K562 (cell line): ENCODE results near the gene PLSCR3. TPM values are rescaled to one million over a fixed set of nuclear protein-coding genes. Genes with fewer than 3 reads are reported as not detected.

Experiments used
- EHMT2 ChIP-seq: fragments of 450-650 bp; IDR thresholded peaks from 2 replicates; pipeline ENCODE4 v1.6.1; 2018; ENCODE audit warnings: antibody characterized with exemption
- MIER1 ChIP-seq: fragments of 450-650 bp; IDR thresholded peaks from 2 replicates; pipeline ENCODE4 v1.6.1; 2016; ENCODE audit warnings: antibody characterized with exemption, mild to moderate bottlenecking, low read depth
- polyA plus RNA-seq, 8 experiments: library from polyadenylated mRNA; depleted of rRNA in 4 of 8; stranded (reverse) in 5 of 8; unstranded in 3 of 8; fragments of >200 nt; fragmentation: Nextera tagmentation in 2 of 8; fragmentation: Illumina TruSeq in 1 of 8; extraction: Ambion mirVana in 2 of 8; extraction: Trizol in 1 of 8; gene quantifications; 2 replicates each; pipeline versions ENCODE4 v1.2.1 to v1.2.3, GENCODE V29; 2011 to 2014; ENCODE audit warnings: inconsistent platforms in 1 of 8, missing spikeins in 1 of 8
- total RNA-seq, 7 experiments: library from RNA; depleted of rRNA in 6 of 7; stranded (reverse); fragments of >200 nt in 6 of 7; fragmentation: Illumina TruSeq in 2 of 7; extraction: Trizol in 2 of 7; gene quantifications; 2 replicates each; pipeline versions ENCODE4 v1.2.1 to v1.2.3, GENCODE V29; 2011 to 2021; ENCODE audit warnings: low replicate concordance in 1 of 7
- TF ChIP-seq, protein P1 (sequence below), 2 experiments: fragments of 450-650 bp; IDR thresholded peaks; 2 replicates each; pipeline ENCODE4 v1.6.1; 2016; ENCODE audit warnings: mild to moderate bottlenecking in 2 of 2, borderline replicate concordance in 1 of 2, low read depth in 1 of 2, moderate library complexity in 1 of 2

PLSCR3 gene
- total and polyA plus RNA-seq, 9 of the 15 experiments (the other 6 are each of a cell fraction or from before 2014, with no cell fraction given): 3.2 to 16.8 (median 4.5) TPM

DNA sequence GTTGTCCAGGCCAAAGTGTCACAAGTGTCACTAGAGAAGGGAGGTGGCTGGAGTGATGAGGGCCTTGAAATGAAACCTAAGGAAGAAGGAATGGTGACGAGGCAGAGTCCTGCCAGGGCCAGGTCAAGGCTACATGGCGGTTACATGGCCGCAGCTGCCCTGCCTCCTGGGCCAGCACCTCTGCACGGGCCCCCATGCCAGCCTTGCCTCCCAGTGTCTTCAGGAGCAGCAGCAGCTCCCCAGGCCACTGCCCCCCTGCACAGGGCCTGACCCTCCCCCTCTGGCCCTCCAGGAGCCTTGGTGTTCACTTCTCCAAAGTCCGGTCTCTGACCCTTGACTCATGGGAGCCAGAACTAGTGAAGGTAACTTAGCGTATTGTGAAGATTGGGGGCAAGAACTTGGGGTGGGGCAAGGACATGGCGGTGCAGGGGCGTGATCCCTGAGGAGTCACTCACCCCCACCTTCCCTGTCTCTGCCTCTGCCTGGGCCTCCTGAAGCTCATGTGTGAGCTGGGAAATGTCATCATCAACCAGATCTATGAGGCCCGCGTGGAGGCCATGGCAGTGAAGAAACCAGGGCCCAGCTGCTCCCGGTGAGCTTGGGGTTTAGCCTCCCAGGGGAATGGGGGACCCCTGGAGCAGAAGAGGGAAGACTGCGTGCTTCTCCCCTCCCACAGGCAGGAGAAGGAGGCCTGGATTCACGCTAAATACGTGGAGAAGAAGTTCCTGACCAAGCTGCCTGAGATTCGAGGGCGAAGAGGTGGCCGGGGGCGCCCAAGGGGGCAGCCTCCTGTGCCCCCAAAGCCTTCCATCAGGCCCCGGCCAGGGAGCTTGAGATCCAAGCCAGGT lies 46.5 kb downstream of the PLSCR3 start (continued):
- TF ChIP-seq, protein P1, sequence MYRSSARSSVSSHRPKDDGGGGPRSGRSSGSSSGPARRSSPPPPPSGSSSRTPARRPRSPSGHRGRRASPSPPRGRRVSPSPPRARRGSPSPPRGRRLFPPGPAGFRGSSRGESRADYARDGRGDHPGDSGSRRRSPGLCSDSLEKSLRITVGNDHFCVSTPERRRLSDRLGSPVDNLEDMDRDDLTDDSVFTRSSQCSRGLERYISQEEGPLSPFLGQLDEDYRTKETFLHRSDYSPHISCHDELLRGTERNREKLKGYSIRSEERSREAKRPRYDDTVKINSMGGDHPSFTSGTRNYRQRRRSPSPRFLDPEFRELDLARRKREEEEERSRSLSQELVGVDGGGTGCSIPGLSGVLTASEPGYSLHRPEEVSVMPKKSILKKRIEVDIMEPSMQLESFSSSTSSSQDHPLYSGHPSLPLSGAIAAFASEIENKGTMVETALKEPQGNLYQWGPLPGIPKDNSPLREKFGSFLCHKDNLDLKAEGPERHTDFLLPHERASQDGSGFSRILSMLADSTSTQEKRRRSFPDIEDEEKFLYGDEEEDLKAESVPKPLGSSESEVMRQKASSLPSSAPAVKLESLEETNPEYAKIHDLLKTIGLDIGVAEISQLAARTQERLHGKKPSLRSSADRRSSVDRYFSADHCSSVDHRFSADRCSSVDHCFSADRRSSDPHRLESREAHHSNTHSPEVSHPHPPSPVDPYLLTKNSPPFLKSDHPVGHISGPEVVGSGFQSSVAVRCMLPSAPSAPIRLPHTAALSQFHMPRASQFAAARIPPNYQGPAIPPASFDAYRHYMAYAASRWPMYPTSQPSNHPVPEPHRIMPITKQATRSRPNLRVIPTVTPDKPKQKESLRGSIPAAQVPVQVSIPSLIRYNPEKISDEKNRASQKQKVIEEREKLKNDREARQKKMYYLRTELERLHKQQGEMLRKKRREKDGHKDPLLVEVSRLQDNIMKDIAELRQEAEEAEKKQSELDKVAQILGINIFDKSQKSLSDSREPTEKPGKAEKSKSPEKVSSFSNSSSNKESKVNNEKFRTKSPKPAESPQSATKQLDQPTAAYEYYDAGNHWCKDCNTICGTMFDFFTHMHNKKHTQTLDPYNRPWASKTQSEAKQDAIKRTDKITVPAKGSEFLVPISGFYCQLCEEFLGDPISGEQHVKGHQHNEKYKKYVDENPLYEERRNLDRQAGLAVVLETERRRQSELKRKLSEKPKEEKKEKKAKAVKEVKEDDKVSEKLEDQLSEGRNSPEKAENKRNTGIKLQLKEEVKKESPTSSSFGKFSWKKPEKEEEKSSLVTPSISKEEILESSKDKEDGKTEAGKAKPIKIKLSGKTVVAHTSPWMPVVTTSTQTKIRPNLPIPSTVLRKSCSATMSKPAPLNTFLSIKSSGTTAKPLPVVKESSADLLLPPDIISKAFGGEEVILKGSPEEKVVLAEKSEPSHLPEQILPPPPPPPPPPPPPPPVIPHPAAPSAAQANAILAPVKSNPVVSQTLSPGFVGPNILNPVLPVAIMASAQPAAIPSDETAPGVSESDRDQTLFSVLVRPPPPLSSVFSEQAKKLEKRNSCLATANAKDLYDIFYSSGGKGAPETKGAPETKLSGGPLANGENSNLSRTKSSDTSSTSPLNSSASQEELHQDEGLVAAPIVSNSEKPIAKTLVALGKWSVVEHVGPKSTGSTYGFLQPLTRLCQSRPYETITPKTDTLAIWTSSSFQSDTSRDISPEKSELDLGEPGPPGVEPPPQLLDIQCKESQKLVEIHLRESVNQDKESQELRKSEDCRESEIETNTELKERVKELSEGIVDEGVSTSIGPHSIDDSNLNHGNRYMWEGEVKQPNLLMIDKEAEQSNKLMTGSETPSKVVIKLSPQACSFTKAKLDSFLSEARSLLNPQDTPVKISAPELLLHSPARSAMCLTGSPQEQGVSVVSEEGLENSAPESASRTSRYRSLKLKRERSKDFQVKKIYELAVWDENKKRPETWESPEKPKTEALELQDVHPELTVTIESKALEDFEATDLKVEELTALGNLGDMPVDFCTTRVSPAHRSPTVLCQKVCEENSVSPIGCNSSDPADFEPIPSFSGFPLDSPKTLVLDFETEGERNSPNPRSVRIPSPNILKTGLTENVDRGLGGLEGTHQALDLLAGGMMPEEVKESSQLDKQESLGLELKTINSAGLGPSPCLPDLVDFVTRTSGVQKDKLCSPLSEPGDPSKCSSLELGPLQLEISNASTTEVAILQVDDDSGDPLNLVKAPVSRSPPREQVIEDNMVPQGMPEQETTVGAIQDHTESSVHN (IDR thresholded peaks at IDR 0.05; ENCODE audit: borderline replicate concordance in 1 of 2, low read depth in 1 of 2): no peak
- no peak for TF ChIP-seq MIER1
- no peak for TF ChIP-seq EHMT2
